Activated CD4-positive, alpha-beta T cell treated with anti-CD3 and anti-CD28 coated beads, Interleukin-2, amount 10 ng/mL, durations not matched to agents 7 days and 5 days (primary cell): Measurements from ENCODE around the gene TLR10. TPM values are rescaled to one million over a fixed set of nuclear protein-coding genes. Genes with fewer than 3 reads are reported as not detected.

ENCODE experiments used
- total RNA-seq, 2 experiments: library from RNA; stranded (reverse); gene quantifications; one replicate each; pipeline ENCODE4 v1.2.3, GENCODE V29; 2021

The TLR10 gene
- total RNA-seq, 2 experiments from 2014 or later: 0.23 TPM; not detected in 1

Other genes starting within 250 kb of the TLR10 start
- gene KLF3, start 118.8 kb downstream of the TLR10 start, total RNA-seq: 10 to 100 TPM; 30.2 to 33.5 TPM
- gene TLR1, start 21.8 kb upstream of the TLR10 start, total RNA-seq: 10 to 100 TPM; 19.5 to 21.0 TPM
- 1 to 10 TPM; 3.2 to 3.5 TPM for gene TLR6, start 73.8 kb upstream of the TLR10 start, total RNA-seq
- gene FAM114A1, start 84.8 kb upstream of the TLR10 start, total RNA-seq: under 1 TPM; 0.31 to 0.45 TPM
- 10 to 100 TPM; 19.5 to 19.6 TPM for gene TMEM156, start 249.4 kb upstream of the TLR10 start, total RNA-seq